Body of pancreas (tissue), 4 donors: ENCODE data around the gene RASSF5.

ENCODE experiments used
- POLR2A ChIP-seq, 3 donors: fragments of 450-650 bp; IDR thresholded peaks; one replicate each; pipeline ENCODE4 v1.6.1; 2016; ENCODE audit warnings: antibody characterized with exemption in 3 of 3, mild to moderate bottlenecking in 2 of 3
- TF ChIP-seq, protein P1 (sequence below), 7 experiments: fragments of 450-650 bp in 4 of 7; fragments of 200-600 bp in 3 of 7; sonication (generic) in 3 of 7; IDR thresholded peaks; one replicate each; pipeline ENCODE4 v1.5.1; 2016 to 2019; ENCODE audit warnings: antibody characterized with exemption in 7 of 7

DNA sequence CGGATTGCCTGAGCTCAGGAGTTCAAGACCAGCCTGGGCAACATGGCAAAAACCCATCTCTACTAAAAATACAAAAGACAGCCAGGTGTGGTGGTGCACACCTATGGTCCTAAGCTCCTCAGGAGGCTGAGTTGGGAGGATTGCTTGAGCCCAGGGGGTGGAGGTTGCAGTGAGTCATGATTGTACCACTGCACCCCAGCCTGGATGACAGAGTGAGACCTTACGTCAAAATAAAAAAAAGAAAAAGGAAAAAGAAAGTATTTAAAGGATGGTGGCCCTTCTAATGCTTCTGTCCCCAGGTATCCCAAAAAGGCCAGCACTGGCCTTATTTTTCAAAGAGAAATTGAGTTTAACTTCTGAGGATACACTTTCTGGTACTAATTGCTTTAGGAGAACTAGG lies 35.3 kb upstream of the RASSF5 start:
- TF ChIP-seq, protein P1, sequence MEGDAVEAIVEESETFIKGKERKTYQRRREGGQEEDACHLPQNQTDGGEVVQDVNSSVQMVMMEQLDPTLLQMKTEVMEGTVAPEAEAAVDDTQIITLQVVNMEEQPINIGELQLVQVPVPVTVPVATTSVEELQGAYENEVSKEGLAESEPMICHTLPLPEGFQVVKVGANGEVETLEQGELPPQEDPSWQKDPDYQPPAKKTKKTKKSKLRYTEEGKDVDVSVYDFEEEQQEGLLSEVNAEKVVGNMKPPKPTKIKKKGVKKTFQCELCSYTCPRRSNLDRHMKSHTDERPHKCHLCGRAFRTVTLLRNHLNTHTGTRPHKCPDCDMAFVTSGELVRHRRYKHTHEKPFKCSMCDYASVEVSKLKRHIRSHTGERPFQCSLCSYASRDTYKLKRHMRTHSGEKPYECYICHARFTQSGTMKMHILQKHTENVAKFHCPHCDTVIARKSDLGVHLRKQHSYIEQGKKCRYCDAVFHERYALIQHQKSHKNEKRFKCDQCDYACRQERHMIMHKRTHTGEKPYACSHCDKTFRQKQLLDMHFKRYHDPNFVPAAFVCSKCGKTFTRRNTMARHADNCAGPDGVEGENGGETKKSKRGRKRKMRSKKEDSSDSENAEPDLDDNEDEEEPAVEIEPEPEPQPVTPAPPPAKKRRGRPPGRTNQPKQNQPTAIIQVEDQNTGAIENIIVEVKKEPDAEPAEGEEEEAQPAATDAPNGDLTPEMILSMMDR (IDR thresholded peaks at IDR 0.05), result no peak
- no peak for TF ChIP-seq POLR2A (IDR thresholded peaks at IDR 0.05)
